BE2C (cell line): Measurements from ENCODE around the gene SLC7A6OS.

Experiments used
- DNase-seq: peaks from one replicate; pipeline ENCODE4 v3.0.0-alpha.2; 2020
- H3K27me3 ChIP-seq: fragments of 250-450 bp; sonication (Bioruptor Pico); 2 replicates; pipeline ENCODE4 v1.5.1; 2020; ENCODE audit warnings: mild to moderate bottlenecking
- H3K36me3 ChIP-seq: fragments of 250-450 bp; sonication (Bioruptor Pico); 2 replicates; pipeline ENCODE4 v1.5.1; 2020; ENCODE audit warnings: mild to moderate bottlenecking
- H3K4me1 ChIP-seq: fragments of 250-450 bp; sonication (Bioruptor Pico); 2 replicates; pipeline ENCODE4 v1.5.1; 2020
- H3K4me3 ChIP-seq: 2 replicates; pipeline ENCODE4 v1.5.1; 2011; ENCODE audit warnings: low read depth, low read length
- H3K9me3 ChIP-seq: fragments of 250-450 bp; sonication (Bioruptor Pico); 2 replicates; pipeline ENCODE4 v1.5.1; 2020
- TF ChIP-seq, protein P1 (sequence below): IDR thresholded peaks from 2 replicates; pipeline ENCODE4 v1.5.1; 2012; ENCODE audit warnings: mild to moderate bottlenecking, low read depth, low read length

Gene SLC7A6OS

DNA sequence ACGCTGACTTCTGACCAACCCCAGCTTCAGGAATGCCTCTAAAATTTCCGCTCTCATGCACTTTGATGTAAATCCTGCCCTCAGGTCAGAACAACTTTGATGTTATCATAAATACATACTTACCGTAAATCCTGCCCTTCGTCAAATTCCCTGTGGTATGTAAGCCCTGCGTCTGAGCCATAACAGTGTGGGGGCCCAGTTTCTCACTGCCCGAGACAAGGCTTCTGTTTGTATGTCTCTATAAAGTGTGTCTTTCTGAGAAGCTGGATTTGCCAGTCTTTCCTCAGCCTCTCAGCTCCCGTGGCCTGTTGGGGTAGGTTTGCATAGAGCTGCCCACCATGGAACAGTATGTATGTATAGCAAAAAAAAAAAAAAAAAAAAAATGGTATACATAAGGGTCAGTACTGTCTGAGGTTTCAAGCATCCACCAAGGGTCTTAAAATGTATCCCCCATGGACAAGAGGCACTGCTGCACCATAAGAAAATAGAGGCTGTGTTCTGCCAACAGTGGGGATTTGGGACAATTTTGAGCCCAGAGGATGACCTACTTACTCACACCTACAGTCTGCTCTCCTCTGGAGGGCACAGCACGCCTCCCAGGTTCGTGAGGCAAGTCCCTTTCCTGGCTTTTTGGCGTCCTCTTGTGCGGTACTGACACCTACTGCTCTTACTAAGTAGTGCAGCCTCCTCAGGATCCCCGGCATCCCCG lies 17.6 kb upstream of the SLC7A6OS start:
- Histone ChIP-seq H3K9me3 (no peaks in the 10 kb centered on the region), H3K4me1 (peaks cover 6% of the 10 kb centered on the region), H3K36me3 (peaks cover 16% of the 10 kb centered on the region), H3K4me3 (no peak overlapping the region), H3K27me3 (no peaks in the 10 kb centered on the region)
- TF ChIP-seq, protein P1, sequence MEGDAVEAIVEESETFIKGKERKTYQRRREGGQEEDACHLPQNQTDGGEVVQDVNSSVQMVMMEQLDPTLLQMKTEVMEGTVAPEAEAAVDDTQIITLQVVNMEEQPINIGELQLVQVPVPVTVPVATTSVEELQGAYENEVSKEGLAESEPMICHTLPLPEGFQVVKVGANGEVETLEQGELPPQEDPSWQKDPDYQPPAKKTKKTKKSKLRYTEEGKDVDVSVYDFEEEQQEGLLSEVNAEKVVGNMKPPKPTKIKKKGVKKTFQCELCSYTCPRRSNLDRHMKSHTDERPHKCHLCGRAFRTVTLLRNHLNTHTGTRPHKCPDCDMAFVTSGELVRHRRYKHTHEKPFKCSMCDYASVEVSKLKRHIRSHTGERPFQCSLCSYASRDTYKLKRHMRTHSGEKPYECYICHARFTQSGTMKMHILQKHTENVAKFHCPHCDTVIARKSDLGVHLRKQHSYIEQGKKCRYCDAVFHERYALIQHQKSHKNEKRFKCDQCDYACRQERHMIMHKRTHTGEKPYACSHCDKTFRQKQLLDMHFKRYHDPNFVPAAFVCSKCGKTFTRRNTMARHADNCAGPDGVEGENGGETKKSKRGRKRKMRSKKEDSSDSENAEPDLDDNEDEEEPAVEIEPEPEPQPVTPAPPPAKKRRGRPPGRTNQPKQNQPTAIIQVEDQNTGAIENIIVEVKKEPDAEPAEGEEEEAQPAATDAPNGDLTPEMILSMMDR = peak; percentile 97
- DNase-seq = peak; percentile 82

DNA sequence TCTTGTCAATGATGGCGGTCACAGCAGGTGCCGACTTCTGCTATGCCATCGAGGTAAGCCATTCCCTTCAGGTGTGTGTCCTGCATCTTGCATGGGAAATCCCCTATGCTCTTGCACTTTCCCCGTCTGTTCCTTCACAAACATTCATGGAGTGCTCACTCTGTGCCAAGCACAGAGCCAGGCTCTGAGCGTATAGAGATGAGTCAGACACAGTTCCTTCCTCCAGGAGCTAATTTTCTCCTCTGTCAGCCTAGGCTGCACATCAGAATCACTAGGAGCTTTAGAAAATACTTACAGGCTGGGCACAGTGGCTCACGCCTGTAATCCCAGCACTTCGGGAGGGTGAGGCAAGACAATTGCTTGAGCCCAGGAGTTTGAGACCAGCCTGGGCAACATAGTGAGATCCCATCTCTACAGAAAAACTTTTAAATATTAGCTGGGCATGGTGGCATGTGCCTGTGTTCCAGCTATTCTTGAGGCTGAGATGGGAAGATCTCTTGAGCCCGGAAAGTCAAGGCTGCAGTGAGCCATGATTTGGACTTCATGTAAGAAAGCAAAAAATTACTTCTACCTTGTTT lies 14.1 kb upstream of the SLC7A6OS start:
- Histone ChIP-seq H3K27me3 (no peaks in the 10 kb centered on the region), H3K36me3 (peaks cover 20% of the 10 kb centered on the region), H3K4me1 (no peaks in the 10 kb centered on the region), H3K9me3 (no peaks in the 10 kb centered on the region), H3K4me3 (no peak overlapping the region)
- TF ChIP-seq, protein P1 = no peak
- DNase-seq = no peak

DNA sequence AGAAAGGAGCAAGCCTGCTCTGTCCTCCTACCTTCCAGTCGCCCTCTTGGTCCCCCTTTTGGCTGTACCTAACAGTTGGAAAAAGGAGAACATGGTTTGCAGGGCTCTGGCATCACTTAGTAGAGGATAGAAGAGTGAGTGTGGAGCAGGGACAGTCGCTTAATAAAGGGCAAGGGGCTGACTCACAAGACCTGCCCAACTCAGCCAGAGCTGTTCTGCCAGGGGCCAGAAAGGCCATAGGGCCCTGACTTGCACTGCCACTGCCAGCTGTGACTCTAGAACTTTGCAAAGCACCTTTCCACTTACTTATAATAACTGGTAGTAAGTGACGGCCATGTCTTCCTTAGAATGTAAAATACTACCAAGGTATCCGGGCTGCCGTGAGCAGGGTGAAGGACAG lies 13.6 kb upstream of the SLC7A6OS start:
- no peak overlapping the region for H3K4me3 ChIP-seq
- DNase-seq = no peak
- no peaks in the 10 kb centered on the region for H3K27me3 ChIP-seq
- TF ChIP-seq, protein P1 = no peak
- peaks cover 23% of the 10 kb centered on the region for H3K36me3 ChIP-seq
- H3K9me3 ChIP-seq = no peaks in the 10 kb centered on the region
- no peaks in the 10 kb centered on the region for H3K4me1 ChIP-seq

- Histone ChIP-seq H3K9me3 (no peaks in the 10 kb centered on the region), H3K4me1 (no peaks in the 10 kb centered on the region), H3K36me3 (peaks cover 42% of the 10 kb centered on the region), H3K4me3 (no peak overlapping the region), H3K27me3 (no peaks in the 10 kb centered on the region)
- no peak for DNase-seq
- TF ChIP-seq, protein P1 = no peak
These were observed 8.6 kb upstream of the SLC7A6OS start for GRCh38 chr16:68319185-68319908.

DNA sequence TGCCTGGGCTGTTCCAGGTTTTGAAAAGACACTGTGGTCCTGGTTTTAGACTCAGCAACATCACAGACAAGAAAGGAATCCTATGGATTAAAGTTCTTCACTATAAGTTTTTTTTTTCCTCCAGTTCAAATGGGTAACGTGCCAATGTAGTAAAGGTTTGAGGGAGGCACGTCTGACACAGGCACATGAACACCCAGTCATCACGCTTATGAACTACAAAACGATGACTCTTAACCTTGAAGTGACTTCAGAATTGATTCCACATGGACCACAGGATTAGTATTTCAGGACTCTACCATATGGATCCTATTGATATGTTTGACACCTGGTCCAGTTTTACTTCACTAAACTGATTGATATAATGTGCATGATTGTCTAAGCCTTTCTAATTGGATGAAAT lies 2.4 kb upstream of the SLC7A6OS start:
- Histone ChIP-seq H3K27me3 (no peaks in the 10 kb centered on the region), H3K4me1 (peaks cover 3% of the 10 kb centered on the region; the same call in 1 of the 2 replicates), H3K36me3 (peaks cover 26% of the 10 kb centered on the region), H3K4me3 (no peak overlapping the region), H3K9me3 (no peaks in the 10 kb centered on the region)
- TF ChIP-seq, protein P1 = no peak
- DNase-seq = no peak

DNA sequence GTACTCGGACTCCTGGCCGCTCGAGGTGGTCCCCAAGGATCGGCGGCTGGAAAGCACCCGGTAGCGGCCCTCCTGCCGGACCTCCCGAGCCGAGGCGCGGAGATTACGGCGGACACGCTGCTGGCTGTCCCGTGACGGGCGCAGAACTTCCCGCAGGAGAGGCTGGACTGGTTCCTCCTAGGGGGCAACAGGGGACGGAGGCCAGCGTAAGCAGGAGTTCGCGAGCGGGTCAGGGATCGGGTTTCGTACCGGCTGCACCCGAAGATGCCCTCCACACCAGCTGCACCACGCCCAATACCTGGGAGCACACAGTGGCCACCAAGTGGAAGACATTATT lies 341 bp downstream of the SLC7A6OS start:
- TF ChIP-seq, protein P1 = no peak
- Histone ChIP-seq H3K9me3 (no peaks in the 10 kb centered on the region), H3K27me3 (no peaks in the 10 kb centered on the region), H3K4me1 (peaks cover 3% of the 10 kb centered on the region; the same call in 1 of the 2 replicates), H3K4me3 (peak overlapping the region; percentile 84), H3K36me3 (peaks cover 28% of the 10 kb centered on the region)
- peak; percentile 18 for DNase-seq
